Limb (tissue), 2 donors: ENCODE measurements around the gene TCF7L2.
"Not testable (repeated sequence)": the region's sequence is repeated elsewhere in the genome, so short reads cannot be mapped to it uniquely, and the experiment has no call there.

Experiments used
- DNase-seq, 2 donors: peaks; one replicate each; pipeline ENCODE4 v3.0.0-alpha.2; 2016; ENCODE audit errors: extremely low spot score in 2 of 2

Gene TCF7L2

GRCh38 chr10:113063043-113063967, 113.3 kb downstream of the TCF7L2 start:
- no peak for DNase-seq

DNA sequence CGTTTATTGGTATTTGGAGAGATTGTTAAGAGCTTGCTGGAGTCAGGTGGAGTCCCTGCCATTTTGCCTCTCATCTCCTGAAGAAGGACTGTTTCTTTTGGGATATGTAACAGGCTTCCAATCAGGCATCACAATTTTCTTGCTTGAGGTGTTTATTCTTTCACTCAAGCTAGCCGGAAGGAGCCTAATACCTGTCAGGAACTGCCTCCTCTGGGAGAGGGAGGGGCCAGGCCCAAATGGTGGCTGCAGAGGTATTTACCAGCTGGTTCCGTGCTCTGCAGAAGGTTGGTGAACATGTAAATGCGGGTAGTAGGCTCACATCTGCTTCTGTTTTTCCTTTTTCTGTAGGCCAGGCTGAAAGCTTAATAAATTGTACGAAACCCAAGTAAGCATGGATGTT, 114.0 kb downstream of the TCF7L2 start:
- DNase-seq: no peak

- DNase-seq: not testable (repeated sequence)
Measured at GRCh38 chr10:113066120-113066519, 116.1 kb downstream of the TCF7L2 start.

DNA sequence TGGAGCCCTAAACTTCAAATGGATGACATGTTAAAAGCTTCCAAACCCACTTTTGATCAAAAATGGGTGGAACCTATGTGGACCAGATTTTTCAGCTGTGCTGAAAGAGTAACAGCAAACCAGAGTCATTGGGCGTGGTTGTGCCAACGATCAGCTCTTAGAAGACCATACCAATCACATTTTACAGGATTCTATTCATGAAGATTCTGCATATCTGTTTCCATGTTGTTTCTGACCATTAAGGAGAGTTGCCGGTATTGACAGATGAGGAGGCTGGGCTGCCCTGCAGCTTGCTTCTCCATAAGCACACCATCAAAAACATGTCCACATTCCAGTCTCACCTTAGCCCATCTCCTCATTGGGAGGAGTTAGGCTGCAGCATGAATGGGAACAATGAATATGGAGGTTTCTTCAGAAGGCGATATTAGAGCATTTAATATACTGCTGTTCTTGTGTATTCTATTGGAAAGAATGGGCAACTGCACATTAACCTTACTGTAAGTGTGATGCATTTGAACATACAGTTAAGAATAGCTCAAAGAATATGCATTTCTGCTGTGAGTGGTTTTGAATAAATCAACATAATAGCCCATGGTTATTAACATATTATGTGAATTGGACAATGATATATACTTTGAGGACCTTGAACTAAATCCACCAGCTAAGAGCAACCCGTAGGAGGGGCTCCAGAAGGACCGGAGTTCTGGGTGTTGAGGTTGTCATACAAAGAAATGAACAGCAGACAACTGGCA, 116.7 kb downstream of the TCF7L2 start:
- no peak for DNase-seq

- DNase-seq: no peak
Measured at GRCh38 chr10:113067501-113067900, 117.5 kb downstream of the TCF7L2 start.

DNA sequence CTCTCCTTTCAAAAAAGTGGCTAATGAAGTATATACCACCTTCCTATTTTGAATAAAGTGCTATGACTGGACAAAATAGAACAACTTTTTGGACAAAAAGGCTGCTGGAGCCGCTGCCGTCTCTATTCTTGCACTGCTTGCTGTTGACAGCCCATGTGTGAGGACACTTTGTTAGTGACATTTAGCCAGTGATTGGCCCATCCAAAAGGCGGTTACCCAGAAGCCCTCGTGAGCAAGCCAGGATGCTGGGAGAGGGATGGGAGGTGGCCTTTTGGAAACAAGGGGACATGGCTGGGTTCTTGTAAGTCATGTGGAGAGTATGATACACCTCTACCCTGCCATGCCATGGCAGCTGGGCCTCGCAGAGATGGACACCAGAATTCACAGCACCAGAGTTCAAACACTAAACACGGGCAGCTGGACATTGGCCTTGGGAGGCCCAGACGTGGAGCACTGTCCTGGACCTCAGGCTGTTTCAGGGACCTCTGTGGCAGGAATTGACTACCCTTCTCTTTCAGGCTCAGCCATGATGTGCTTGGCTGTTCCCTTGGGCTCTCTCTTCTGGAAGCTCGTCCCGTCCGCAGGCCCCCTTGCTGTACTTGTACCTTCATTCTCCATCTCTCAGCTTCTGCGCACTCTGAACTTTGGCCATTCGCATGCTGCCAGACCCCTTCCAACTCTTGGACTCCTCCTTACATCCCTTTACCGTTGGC, 118.3 kb downstream of the TCF7L2 start:
- DNase-seq: no peak

GRCh38 chr10:113069595-113069994, 119.5 kb downstream of the TCF7L2 start:
- DNase-seq: no peak

DNA sequence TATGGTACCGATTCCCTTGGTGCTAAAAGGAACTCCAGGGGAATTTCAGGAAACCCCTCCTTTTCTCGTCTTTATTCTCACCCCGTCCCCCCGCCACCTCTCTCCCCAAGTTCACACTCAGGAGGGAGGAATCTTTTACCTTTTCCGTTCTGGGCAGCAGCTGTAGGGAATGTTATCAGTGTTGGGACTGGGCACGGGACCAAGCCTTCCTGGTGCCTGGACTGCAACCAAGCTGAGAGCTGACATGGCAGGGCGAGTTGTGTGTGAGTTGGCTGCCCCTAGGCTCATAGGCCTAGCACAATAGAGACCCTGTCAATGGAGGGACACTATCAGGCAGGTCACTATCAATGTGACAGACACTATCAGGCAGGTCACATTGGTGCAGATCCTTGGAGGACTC, 121.4 kb downstream of the TCF7L2 start:
- no peak for DNase-seq

DNA sequence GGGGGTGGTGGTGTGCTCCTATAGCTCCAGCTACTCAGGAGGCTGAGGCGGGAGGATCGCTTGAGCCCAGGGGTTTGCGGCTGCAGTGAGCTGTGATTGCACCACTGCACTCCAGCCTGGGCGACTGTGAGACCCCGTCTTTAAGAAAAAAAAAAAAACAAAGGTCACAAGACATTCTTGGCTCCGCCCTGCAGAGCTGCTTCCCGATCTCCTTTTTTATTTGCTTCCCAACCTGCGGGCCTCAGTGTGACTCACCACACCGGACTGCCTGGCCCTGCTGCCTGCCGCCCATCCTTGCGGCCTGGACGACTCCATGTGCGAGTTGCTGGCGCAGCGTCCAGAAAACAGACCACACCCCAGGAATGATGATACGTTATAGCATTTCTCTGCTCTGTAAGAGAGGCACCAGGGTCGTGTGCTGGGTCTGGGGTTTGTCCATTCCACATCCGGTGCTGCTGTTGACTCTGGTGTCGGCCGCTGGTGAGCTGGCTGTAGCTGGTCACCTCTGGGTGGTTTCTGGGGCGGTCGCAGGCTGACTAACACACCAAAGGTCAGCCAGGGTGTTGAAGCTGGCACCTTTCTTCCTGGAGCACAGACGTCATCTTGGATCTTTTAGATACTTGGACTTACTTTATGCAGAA, 123.6 kb downstream of the TCF7L2 start:
- DNase-seq: no peak

GRCh38 chr10:113076949-113077348, 126.9 kb downstream of the TCF7L2 start:
- no peak for DNase-seq

- no peak for DNase-seq
Measured at GRCh38 chr10:113078282-113078907, 128.3 kb downstream of the TCF7L2 start.

- DNase-seq: no peak
Measured at GRCh38 chr10:113080061-113080924, 130.2 kb downstream of the TCF7L2 start.

DNA sequence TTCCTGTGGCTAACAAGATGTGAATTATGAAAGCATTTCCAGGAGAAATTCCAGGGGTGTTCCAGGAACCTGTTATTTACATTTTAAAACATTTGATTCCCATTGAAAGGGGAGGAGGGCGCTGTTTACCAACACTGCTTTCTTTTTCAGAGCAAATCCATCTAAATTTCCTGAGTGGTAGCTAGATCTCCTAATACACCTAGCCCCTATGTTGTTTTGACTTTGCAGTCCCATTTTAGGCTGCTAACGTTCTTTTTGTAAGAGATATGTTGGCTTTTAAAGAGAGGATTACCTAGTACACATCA, 130.8 kb downstream of the TCF7L2 start:
- no peak for DNase-seq

DNA sequence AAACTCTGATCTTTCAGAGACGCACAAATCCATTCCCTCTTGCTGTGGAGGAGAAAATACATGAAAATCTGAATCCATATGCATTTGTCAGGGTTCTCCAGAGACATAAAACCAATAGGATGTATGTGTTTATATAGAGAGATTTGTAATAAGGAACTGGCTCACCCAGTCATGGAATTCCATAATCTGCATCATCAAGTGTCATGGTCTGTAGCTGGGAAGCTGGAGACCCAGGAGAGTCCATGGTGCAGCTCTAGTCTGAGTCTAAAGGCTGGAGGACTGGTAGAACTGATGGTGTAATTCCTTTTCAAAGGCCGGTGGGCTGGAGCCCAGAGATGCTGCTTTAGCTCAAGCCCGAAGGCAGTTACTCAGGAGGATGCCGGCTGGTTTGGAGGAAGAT, 134.0 kb downstream of the TCF7L2 start:
- no peak for DNase-seq

DNA sequence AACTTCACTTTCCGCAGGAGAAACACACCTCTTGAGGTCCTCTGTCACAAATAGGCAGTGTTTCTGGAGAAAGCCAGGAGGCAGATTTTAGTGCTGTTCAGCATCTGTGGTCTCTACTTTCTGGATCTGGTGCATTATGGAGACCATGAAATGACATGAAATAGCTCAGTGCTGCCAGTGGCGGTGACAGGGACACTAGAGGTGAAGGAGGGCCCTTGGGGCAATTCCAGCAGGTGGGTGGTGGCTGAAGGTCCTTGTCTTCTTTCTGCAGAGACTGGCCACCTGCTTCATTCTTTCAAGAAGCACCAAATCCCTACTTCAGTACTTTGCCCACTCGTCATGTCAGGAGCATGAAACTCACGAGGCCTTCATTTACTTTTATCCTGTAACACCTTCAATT, 135.7 kb downstream of the TCF7L2 start:
- DNase-seq: no peak

- no peak for DNase-seq
Measured at GRCh38 chr10:113086282-113086681, 136.2 kb downstream of the TCF7L2 start.

- no peak for DNase-seq
Measured at GRCh38 chr10:113087165-113088029, 137.3 kb downstream of the TCF7L2 start.

DNA sequence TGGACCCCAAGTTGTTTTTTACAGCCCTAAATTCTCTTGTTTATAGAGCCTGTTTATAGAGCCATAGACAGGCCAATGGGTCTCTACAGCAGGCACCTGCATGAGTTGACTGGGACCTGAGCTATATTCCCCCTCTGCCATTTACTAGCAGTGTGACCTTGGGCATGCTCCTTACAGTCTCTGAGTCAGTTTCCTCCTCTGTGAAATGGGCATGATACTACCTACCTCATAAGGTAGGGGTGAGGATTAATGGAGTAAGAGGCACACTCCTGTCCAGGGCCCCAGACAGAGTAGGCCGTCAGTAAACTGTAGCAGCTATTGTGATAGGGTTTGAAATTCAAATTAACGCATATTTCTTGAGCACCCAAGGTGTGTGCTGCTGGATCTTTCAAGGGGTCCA, 138.1 kb downstream of the TCF7L2 start:
- DNase-seq: no peak

- no peak for DNase-seq
Measured at GRCh38 chr10:113089551-113089950, 139.5 kb downstream of the TCF7L2 start.
